ENCODE measurements around the gene ALLC.

GRCh38 chr2:3703236-3703756, 45.3 kb downstream of the ALLC start, which contains the start of gene DCDC2C:
- TF ChIP-seq POLR2AphosphoS5 (IDR thresholded peaks at IDR 0.05) = no peak
- TF ChIP-seq CTCF (IDR thresholded peaks at IDR 0.05 in 8 of 11, conservative IDR thresholded peaks at IDR 0.05 in 3 of 11) = no peak
